ENCODE results near the gene NGDN. TPM values are rescaled to one million over a fixed set of nuclear protein-coding genes. Genes with fewer than 3 reads are reported as not detected.

NGDN gene
- total and polyA plus RNA-seq, 2 of the 4 experiments (the other 2 are of a cell fraction), result 48.1 to 49.8 TPM

GRCh38 chr14:23421594-23421993, 47.9 kb upstream of the NGDN start:
- TF ChIP-seq MAFK (IDR thresholded peaks at IDR 0.05; ENCODE audit: low read depth, low read length), result no peak
- no peak for TF ChIP-seq CTCF (conservative IDR thresholded peaks at IDR 0.05; ENCODE audit: low read depth, low read length)
- TF ChIP-seq SMC3 (IDR thresholded peaks at IDR 0.05; ENCODE audit: low read depth, low read length), result no peak
- TF ChIP-seq RAD21 (IDR thresholded peaks at IDR 0.05; ENCODE audit: low read length), result no peak
- no peak for TF ChIP-seq ELK1 (IDR thresholded peaks at IDR 0.05; ENCODE audit: borderline replicate concordance, low read depth, low read length)
- no peak for TF ChIP-seq MXI1 (IDR thresholded peaks at IDR 0.05; ENCODE audit: borderline replicate concordance, low read depth, low read length)
- no peak for TF ChIP-seq CEBPB (IDR thresholded peaks at IDR 0.05; ENCODE audit: low read depth, low read length)
- TF ChIP-seq POLR2A (IDR thresholded peaks at IDR 0.05; ENCODE audit: low read depth, low read length), result no peak
- no peak for TF ChIP-seq USF2 (IDR thresholded peaks at IDR 0.05; ENCODE audit: low read depth, low read length)
- no peak for TF ChIP-seq BHLHE40 (IDR thresholded peaks at IDR 0.05; ENCODE audit: low read depth, low read length)
- H2AK5ac ChIP-seq (ENCODE audit: low read depth, low read length), result no peak overlapping the region
- H4K91ac ChIP-seq (ENCODE audit: insufficient read depth, low read depth, low read length), result no peak overlapping the region
- H3K4me3 ChIP-seq (ENCODE audit: insufficient read depth, low read depth, low read length), result no peak overlapping the region
- dilution Hi-C loops (cut with HindIII; ENCODE audit: low sequenced_read_pairs, unreplicated experiment), result no loop called here
- ChIA-PET POLR2A (ENCODE audit: unreplicated experiment) (no interaction called here), CTCF (interaction anchor here (0.9 kb wide), 1 partner anchor 29 kb away, joined by 3 read pairs; no protein-coding TSS in a partner anchor)
- no peaks in the 10 kb centered on the region for H3K9me1 ChIP-seq (ENCODE audit: insufficient read depth, low read length)
- no peak overlapping the region for H3K23ac ChIP-seq (ENCODE audit: low read depth, low read length)
- H3K79me1 ChIP-seq (ENCODE audit: low read depth in 1 of 2, low read length in 2 of 2), result no peaks in the 10 kb centered on the region
- no TSS peak for BruUV-seq (replicated peaks)
- no peak overlapping the region for H3K14ac ChIP-seq (replicated peaks; ENCODE audit: low read depth, low read length)
- H2AK9ac ChIP-seq (replicated peaks; ENCODE audit: low read depth, low read length, poor library complexity), result no peak overlapping the region
- no peak overlapping the region for H3K18ac ChIP-seq (ENCODE audit: low read depth, low read length)
- no peak overlapping the region for H2BK20ac ChIP-seq (ENCODE audit: low read depth, low read length)
- H3K9ac ChIP-seq (ENCODE audit: low read depth, low read length), result no peak overlapping the region
- H2BK5ac ChIP-seq (ENCODE audit: low read depth, low read length, poor library complexity, severe bottlenecking), result no peak overlapping the region
- H3K27me3 ChIP-seq (ENCODE audit: control insufficient read depth, insufficient read depth, low read length), result peaks cover 18% of the 10 kb centered on the region
- ATAC-seq (ENCODE audit: low read depth), result no peak
- H3K4ac ChIP-seq (ENCODE audit: low read depth, low read length), result no peak overlapping the region
- no peaks in the 10 kb centered on the region for H4K20me1 ChIP-seq (ENCODE audit: insufficient read depth, low read length)
- no peaks in the 10 kb centered on the region for H3K4me1 ChIP-seq (ENCODE audit: control insufficient read depth, insufficient read depth, low read length)
- no peaks in the 10 kb centered on the region for H3K9me3 ChIP-seq (ENCODE audit: control insufficient read depth, insufficient read depth, low read length)
- H2BK120ac ChIP-seq (ENCODE audit: low read depth, low read length), result no peak overlapping the region
- DNase-seq, result no peak
- H3K4me2 ChIP-seq (ENCODE audit: low read depth, low read length), result no peak overlapping the region
- no peak overlapping the region for H3K27ac ChIP-seq (ENCODE audit: insufficient read depth, low read length)
- H2BK15ac ChIP-seq (ENCODE audit: low read depth, low read length), result no peak overlapping the region
- intact Hi-C loops (cut with micrococcal nuclease), result no loop called here
- in situ Hi-C loops (cut with MboI; ENCODE audit: low sequenced_read_pairs), result no loop called here
- H3K56ac ChIP-seq (ENCODE audit: extremely low read depth, insufficient read depth, low read length), result no peak overlapping the region
- no peak overlapping the region for H4K8ac ChIP-seq (ENCODE audit: low read depth in 2 of 2, low read length in 2 of 2)
- no peaks in the 10 kb centered on the region for H3K36me3 ChIP-seq (ENCODE audit: control insufficient read depth, insufficient read depth, low read length)
- no peak overlapping the region for H4K5ac ChIP-seq (ENCODE audit: low read depth, low read length)
- no peak overlapping the region for H2AFZ ChIP-seq (replicated peaks; ENCODE audit: low read length, poor library complexity)

Measured in IMR-90 (cell line).